Mucosa of stomach (tissue), 1 donor: Measurements from ENCODE around the gene GATD1.

Source experiments
- H3K27me3 ChIP-seq: one replicate; pipeline ENCODE4 v1.7.0; 2013; ENCODE audit warnings: mild to moderate bottlenecking, low read length; ENCODE audit not compliant: control insufficient read depth, insufficient read depth
- H3K36me3 ChIP-seq: one replicate; pipeline ENCODE4 v1.7.0; 2013; ENCODE audit warnings: low read length; ENCODE audit not compliant: control insufficient read depth, insufficient read depth
- H3K4me1 ChIP-seq: one replicate; pipeline ENCODE4 v1.7.0; 2013; ENCODE audit warnings: mild to moderate bottlenecking, low read length; ENCODE audit not compliant: control insufficient read depth, insufficient read depth
- H3K4me3 ChIP-seq: one replicate; pipeline ENCODE4 v1.7.0; 2013; ENCODE audit warnings: low read length
- H3K9ac ChIP-seq: one replicate; pipeline ENCODE4 v1.7.0; 2013; ENCODE audit warnings: mild to moderate bottlenecking, low read length, moderate library complexity
- H3K9me3 ChIP-seq: one replicate; pipeline ENCODE4 v1.7.0; 2013; ENCODE audit warnings: mild to moderate bottlenecking, low read length, moderate library complexity; ENCODE audit not compliant: control insufficient read depth
- donor health status: Pancreatic carcinoma.

The GATD1 gene

DNA sequence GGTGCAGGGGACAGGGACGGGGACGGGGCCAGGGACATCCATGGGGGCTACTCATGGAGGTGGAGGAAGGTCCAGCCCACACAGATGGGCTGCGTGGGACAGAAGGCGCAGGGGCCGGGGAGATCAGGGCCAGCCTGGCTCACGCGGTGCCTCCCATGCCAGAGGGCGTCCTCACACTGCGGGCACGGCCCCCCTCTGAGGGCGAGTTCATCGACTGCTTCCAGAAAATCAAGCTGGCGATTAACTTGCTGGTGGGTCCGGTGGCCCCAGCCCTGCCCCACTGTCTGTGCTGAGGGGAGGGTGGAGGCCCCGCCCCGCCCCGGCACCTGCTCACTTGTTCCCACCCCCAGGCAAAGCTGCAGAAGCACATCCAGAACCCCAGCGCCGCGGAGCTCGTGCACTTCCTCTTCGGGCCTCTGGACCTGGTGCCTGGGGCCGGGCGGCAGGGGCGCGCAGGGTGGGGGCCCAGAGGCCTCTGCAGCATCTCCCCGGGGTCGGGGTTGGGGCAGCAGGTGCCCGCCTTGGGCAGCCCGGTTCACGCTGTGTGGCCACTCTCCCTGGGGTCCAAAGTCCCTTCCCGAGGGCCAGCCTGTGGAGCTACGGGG lies 55.4 kb downstream of the GATD1 start:
- no peak overlapping the region for H3K4me3 ChIP-seq
- peaks cover 7% of the 10 kb centered on the region for H3K36me3 ChIP-seq
- H3K4me1 ChIP-seq: peaks cover 32% of the 10 kb centered on the region
- H3K9ac ChIP-seq: no peak overlapping the region
- peaks cover 20% of the 10 kb centered on the region for H3K27me3 ChIP-seq
- H3K9me3 ChIP-seq: no peaks in the 10 kb centered on the region

DNA sequence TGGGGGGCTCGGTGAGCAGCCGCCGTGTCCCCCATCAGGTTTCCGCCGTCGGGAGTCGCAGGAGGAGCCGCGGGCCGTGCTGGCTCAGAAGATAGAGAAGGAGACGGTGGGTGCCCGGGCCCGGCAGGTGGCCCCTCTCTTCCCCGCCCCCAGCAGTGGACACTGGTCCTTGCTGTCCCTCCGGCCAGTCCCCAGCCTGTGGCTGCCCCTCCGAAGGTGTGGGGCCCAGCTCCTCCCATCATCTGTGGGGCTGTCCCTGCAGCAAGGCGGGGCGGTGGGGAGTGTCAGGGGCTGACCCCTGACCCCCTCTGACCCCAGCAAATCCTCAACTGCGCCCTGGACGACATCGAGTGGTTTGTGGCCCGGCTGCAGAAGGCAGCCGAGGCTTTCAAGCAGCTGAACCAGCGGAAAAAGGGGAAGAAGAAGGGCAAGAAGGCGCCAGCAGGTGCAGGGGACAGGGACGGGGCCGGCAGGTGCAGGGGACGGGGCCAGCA lies 56.0 kb downstream of the GATD1 start:
- H3K4me1 ChIP-seq: peaks cover 27% of the 10 kb centered on the region
- H3K9ac ChIP-seq: no peak overlapping the region
- H3K4me3 ChIP-seq: no peak overlapping the region
- peaks cover 7% of the 10 kb centered on the region for H3K36me3 ChIP-seq
- peaks cover 20% of the 10 kb centered on the region for H3K27me3 ChIP-seq
- H3K9me3 ChIP-seq: no peaks in the 10 kb centered on the region

DNA sequence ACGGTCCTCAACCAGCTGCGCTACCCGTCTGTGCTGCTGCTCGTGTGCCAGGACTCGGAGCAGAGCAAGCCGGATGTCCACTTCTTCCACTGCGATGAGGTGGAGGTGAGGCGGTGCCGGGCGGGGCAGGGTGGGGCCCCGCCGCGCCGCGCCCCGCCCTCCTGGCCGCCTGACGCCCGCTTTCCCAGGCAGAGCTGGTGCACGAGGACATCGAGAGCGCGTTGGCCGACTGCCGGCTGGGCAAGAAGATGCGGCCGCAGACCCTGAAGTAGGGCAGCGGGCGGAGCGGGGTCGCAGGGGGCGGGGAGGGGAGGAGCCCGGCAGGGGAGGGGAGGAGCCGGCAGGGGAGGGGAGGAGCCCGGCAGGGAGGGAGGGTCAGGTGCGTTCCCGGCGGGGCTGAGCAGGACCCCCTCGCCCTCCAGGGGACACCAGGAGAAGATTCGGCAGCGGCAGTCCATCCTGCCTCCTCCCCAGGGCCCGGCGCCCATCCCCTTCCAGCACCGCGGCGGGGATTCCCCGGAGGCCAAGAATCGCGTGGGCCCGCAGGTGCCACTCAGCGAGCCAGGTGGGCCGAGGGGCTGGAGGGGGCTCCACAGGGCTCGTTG lies 56.5 kb downstream of the GATD1 start:
- Histone ChIP-seq H3K27me3 (peaks cover 18% of the 10 kb centered on the region), H3K9me3 (no peaks in the 10 kb centered on the region), H3K36me3 (peaks cover 7% of the 10 kb centered on the region), H3K4me1 (peaks cover 26% of the 10 kb centered on the region), H3K4me3 (no peak overlapping the region), H3K9ac (no peak overlapping the region)

DNA sequence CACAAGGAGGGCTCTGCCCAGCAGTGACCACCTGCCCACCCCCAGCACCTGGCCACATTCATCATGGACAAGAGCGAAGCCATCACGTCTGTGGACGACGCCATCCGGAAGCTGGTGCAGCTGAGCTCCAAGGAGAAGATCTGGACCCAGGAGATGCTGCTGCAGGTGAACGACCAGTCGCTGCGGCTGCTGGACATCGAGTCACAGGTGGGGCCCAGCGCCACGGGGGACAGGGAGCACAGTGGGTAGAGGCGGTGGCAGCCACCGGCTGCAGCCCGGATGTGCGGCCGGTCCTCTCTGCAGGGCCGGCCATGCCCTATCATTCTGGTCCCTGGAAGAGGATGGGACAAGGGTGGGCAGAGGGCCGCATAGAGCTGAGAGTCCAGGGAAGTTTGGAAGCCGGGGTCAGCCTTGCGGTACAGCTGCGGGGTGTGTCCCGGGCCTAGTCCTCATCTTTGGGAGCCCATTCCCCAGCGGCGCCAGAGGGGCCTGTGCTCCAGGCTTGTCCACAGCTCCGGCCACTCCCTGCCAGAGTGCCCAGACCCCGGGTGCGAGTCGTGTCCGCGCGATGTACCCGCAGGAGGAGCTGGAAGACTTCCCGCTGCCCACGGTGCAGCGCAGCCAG lies 57.2 kb downstream of the GATD1 start:
- H3K4me1 ChIP-seq: peaks cover 20% of the 10 kb centered on the region
- H3K4me3 ChIP-seq: no peak overlapping the region
- peaks cover 7% of the 10 kb centered on the region for H3K36me3 ChIP-seq
- peaks cover 12% of the 10 kb centered on the region for H3K27me3 ChIP-seq
- H3K9ac ChIP-seq: no peak overlapping the region
- H3K9me3 ChIP-seq: no peaks in the 10 kb centered on the region

GRCh38 chr11:719214-720016 lies 57.9 kb downstream of the GATD1 start:
- peaks cover 7% of the 10 kb centered on the region for H3K36me3 ChIP-seq
- H3K27me3 ChIP-seq: peaks cover 9% of the 10 kb centered on the region
- H3K4me1 ChIP-seq: peaks cover 19% of the 10 kb centered on the region
- no peak overlapping the region for H3K4me3 ChIP-seq
- H3K9me3 ChIP-seq: no peaks in the 10 kb centered on the region
- H3K9ac ChIP-seq: no peak overlapping the region
